Panc1 (cell line): Measurements from ENCODE around the gene PAQR7. TPM values are rescaled to one million over a fixed set of nuclear protein-coding genes. Genes with fewer than 3 reads are reported as not detected.
A peak's percentile ranks its signal among the peaks of the same experiment; 100 is the strongest.

Source experiments
- ATAC-seq: fragments of 200-7000 bp; cut with Tn5 transposase; 2 replicates; pipeline ENCODE4 v1.9.1; 2020; ENCODE audit warnings: mild to moderate bottlenecking, moderate library complexity
- BruUV-seq: library from RNA; stranded (reverse); fragments of 400-500 nt; replicated peaks from 2 replicates; lab custom pipeline; 2021; lab: Mats Ljungman, UMichigan
- CTCF ChIA-PET: fragments of 300-600 bp; sonication (Branson Sonifier 250); formaldehyde crosslinking; loops from one replicate; lab custom pipeline; 2022; ENCODE audit warnings: antibody characterized with exemption; lab: Charles Lee
- POLR2A ChIA-PET: fragments of 300-600 bp; sonication (Branson Sonifier 250); formaldehyde crosslinking; loops from one replicate; lab custom pipeline; 2022; ENCODE audit warnings: antibody characterized with exemption; lab: Charles Lee
- DNase-seq: peaks from one replicate; pipeline ENCODE4 v3.0.0-alpha.2; 2010; ENCODE audit warnings: low read depth, low spot score
- H3K27ac ChIP-seq: 2 replicates; pipeline ENCODE4 v1.5.1; 2011; ENCODE audit warnings: mild to moderate bottlenecking, low read length, inconsistent platforms
- H3K27me3 ChIP-seq: fragments of 200-500 bp; sonication (Bioruptor generic); 2 replicates; pipeline ENCODE4 v1.6.0; 2014; ENCODE audit warnings: low read length, inconsistent platforms; ENCODE audit not compliant: control insufficient read depth, insufficient read depth
- H3K36me3 ChIP-seq: fragments of 200-500 bp; sonication (Bioruptor generic); 2 replicates; pipeline ENCODE4 v1.5.1; 2014; ENCODE audit warnings: inconsistent platforms, mild to moderate bottlenecking, low read length, moderate library complexity; ENCODE audit not compliant: control insufficient read depth, insufficient read depth
- H3K4me1 ChIP-seq: 2 replicates; pipeline ENCODE4 v1.5.1; 2011; ENCODE audit warnings: inconsistent platforms, mild to moderate bottlenecking, low read length, moderate library complexity; ENCODE audit not compliant: control insufficient read depth, insufficient read depth
- H3K4me3 ChIP-seq, 2 experiments: 2 replicates each; pipeline ENCODE4 v1.5.1; 2011 to 2012; ENCODE audit warnings: low read depth in 2 of 2, low read length in 2 of 2, mild to moderate bottlenecking in 2 of 2, inconsistent platforms in 1 of 2, moderate library complexity in 1 of 2
- H3K9me3 ChIP-seq: fragments of 200-500 bp; sonication (Bioruptor generic); 2 replicates; pipeline ENCODE4 v1.5.1; 2014; ENCODE audit warnings: low read depth, mild to moderate bottlenecking, inconsistent platforms, low read length, moderate library complexity; ENCODE audit not compliant: control insufficient read depth, insufficient read depth
- POLR2AphosphoS5 ChIP-seq: IDR thresholded peaks from 2 replicates; pipeline ENCODE4 v1.6.1; 2012; ENCODE audit warnings: mild to moderate bottlenecking, low read depth, low read length, moderate library complexity
- SIN3A ChIP-seq: IDR thresholded peaks from 2 replicates; pipeline ENCODE4 v1.6.1; 2012; ENCODE audit warnings: low read depth, mild to moderate bottlenecking, low read length, moderate library complexity, borderline replicate concordance; ENCODE audit not compliant: insufficient read depth
- TCF7L2 ChIP-seq: IDR thresholded peaks from 2 replicates; pipeline ENCODE4 v1.6.1; 2011; ENCODE audit warnings: mild to moderate bottlenecking, low read depth, low read length, inconsistent platforms
- in situ Hi-C: cut with HindIII; loops from 2 replicates; pipeline ENCODE4 v1.10.0; 2016; ENCODE audit warnings: low sequenced_read_pairs, low pct_unique_long_range_greater_than_20kb
- intact Hi-C: fragments of 100-400 bp; cut with micrococcal nuclease; formaldehyde crosslinking; loops from one replicate; pipeline ENCODE4 v1.10.0; 2022; ENCODE audit not compliant: unreplicated experiment
- total RNA-seq: library from RNA; stranded (reverse); gene quantifications from one replicate; pipeline ENCODE4 v1.2.1, GENCODE V29; 2021; ENCODE audit not compliant: unreplicated experiment
- TF ChIP-seq, protein P1 (sequence below): fragments of 450-650 bp; IDR thresholded peaks from 2 replicates; pipeline ENCODE4 v1.5.1; 2017; ENCODE audit warnings: mild to moderate bottlenecking
- TF ChIP-seq, protein P2 (sequence below), 2 experiments: IDR thresholded peaks; 2 replicates each; pipeline ENCODE4 v1.6.1; 2011 to 2012; ENCODE audit warnings: low read depth in 2 of 2, control low read depth in 1 of 2, low read length in 1 of 2, mild to moderate bottlenecking in 1 of 2, moderate library complexity in 1 of 2; ENCODE audit not compliant: insufficient read depth in 1 of 2

PAQR7 gene
- total RNA-seq, 1 experiment from 2014 or later, result 30.9 TPM

DNA sequence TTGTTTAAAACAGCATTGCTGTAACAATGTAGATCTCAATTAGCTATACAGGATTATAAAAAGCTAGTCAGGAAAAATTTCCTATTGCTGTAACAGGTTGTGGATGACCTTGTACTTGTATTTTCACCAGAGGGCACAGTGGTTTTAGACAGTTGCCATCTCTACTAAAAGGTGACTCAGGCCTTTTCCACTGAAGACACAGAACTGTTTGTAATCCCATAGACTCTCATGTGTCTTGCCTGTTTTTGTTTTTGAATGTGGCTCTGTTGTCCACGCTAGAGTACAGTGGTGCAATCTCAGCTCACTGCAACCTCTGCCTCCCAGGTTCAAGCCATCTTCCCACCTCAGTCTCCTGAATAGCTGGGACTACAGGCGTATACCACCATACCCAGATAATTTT lies 49.9 kb downstream of the PAQR7 start:
- ChIA-PET CTCF (no interaction called here), POLR2A (no interaction called here)
- DNase-seq (no peak), ATAC-seq (no peak)
- Histone ChIP-seq H3K27ac (no peak overlapping the region), H3K36me3 (peaks cover 17% of the 10 kb centered on the region), H3K4me1 (peaks cover 15% of the 10 kb centered on the region), H3K27me3 (no peaks in the 10 kb centered on the region), H3K9me3 (no peaks in the 10 kb centered on the region), H3K4me3 (no peak overlapping the region)
- intact Hi-C loops (no loop called here), in situ Hi-C loops (no loop called here)
- no TSS peak for BruUV-seq
- TF ChIP-seq TCF7L2, result no peak
- TF ChIP-seq, protein P1, sequence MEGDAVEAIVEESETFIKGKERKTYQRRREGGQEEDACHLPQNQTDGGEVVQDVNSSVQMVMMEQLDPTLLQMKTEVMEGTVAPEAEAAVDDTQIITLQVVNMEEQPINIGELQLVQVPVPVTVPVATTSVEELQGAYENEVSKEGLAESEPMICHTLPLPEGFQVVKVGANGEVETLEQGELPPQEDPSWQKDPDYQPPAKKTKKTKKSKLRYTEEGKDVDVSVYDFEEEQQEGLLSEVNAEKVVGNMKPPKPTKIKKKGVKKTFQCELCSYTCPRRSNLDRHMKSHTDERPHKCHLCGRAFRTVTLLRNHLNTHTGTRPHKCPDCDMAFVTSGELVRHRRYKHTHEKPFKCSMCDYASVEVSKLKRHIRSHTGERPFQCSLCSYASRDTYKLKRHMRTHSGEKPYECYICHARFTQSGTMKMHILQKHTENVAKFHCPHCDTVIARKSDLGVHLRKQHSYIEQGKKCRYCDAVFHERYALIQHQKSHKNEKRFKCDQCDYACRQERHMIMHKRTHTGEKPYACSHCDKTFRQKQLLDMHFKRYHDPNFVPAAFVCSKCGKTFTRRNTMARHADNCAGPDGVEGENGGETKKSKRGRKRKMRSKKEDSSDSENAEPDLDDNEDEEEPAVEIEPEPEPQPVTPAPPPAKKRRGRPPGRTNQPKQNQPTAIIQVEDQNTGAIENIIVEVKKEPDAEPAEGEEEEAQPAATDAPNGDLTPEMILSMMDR, result no peak
- TF ChIP-seq, protein P2, sequence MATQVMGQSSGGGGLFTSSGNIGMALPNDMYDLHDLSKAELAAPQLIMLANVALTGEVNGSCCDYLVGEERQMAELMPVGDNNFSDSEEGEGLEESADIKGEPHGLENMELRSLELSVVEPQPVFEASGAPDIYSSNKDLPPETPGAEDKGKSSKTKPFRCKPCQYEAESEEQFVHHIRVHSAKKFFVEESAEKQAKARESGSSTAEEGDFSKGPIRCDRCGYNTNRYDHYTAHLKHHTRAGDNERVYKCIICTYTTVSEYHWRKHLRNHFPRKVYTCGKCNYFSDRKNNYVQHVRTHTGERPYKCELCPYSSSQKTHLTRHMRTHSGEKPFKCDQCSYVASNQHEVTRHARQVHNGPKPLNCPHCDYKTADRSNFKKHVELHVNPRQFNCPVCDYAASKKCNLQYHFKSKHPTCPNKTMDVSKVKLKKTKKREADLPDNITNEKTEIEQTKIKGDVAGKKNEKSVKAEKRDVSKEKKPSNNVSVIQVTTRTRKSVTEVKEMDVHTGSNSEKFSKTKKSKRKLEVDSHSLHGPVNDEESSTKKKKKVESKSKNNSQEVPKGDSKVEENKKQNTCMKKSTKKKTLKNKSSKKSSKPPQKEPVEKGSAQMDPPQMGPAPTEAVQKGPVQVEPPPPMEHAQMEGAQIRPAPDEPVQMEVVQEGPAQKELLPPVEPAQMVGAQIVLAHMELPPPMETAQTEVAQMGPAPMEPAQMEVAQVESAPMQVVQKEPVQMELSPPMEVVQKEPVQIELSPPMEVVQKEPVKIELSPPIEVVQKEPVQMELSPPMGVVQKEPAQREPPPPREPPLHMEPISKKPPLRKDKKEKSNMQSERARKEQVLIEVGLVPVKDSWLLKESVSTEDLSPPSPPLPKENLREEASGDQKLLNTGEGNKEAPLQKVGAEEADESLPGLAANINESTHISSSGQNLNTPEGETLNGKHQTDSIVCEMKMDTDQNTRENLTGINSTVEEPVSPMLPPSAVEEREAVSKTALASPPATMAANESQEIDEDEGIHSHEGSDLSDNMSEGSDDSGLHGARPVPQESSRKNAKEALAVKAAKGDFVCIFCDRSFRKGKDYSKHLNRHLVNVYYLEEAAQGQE (IDR thresholded peaks at IDR 0.05; ENCODE audit: insufficient read depth in 1 of 2, low read depth in 2 of 2, low read length in 1 of 2), result no peak
- TF ChIP-seq SIN3A, result no peak
- no peak for TF ChIP-seq POLR2AphosphoS5

DNA sequence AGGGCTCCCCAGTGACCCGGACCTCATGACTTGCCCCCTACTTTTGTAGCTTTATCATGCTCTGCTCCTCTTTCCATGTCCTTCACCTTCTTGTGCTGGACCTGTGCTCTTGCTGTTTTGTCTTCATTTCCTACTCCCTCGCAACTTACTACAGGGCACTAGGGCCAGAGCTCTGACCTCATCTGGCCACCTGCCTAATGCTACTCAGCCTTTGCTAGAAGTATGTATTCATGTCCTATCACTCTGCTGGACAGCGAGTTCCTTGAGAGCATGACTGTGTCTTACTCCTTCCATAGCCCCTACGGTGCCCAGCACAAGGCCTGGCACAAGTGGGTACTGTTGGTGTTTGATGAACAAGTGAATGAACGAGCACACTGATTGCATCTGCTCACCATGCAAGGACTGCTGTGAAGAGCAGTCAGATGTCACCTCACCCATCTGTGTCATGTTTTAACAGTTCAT lies 53.8 kb downstream of the PAQR7 start:
- BruUV-seq, result no TSS peak

More for the DNA sequence above, 53.8 kb downstream of the PAQR7 start:
- peaks cover 30% of the 10 kb centered on the region for H3K4me1 ChIP-seq
- peak overlapping the region; percentile 73 to 94; a peak in 3 of 4 replicates for H3K4me3 ChIP-seq
- in situ Hi-C loops, result no loop called here
- ChIA-PET POLR2A (interaction anchor here (0.6 to 1.0 kb wide), 2 partner anchors 74 to 179 kb away, joined by 3 to 4 read pairs; no protein-coding TSS in a partner anchor), CTCF (no interaction called here)
- intact Hi-C loops, result no loop called here
- H3K27ac ChIP-seq, result peak overlapping the region; percentile 52; the same call in 1 of the 2 replicates
- no peaks in the 10 kb centered on the region for H3K9me3 ChIP-seq
- TF ChIP-seq TCF7L2, result no peak
- TF ChIP-seq, protein P2 (IDR thresholded peaks at IDR 0.05; ENCODE audit: insufficient read depth in 1 of 2, low read depth in 2 of 2, low read length in 1 of 2), result no peak
- TF ChIP-seq POLR2AphosphoS5, result no peak; the same call in 1 of the 2 replicates
- TF ChIP-seq, protein P1, result no peak
- TF ChIP-seq SIN3A, result no peak
- peaks cover 3% of the 10 kb centered on the region for H3K36me3 ChIP-seq
- DNase-seq (no peak), ATAC-seq (no peak)
- no peaks in the 10 kb centered on the region for H3K27me3 ChIP-seq
